Heart left ventricle (tissue), 13 donors: Measurements from ENCODE around the gene C6orf47.

Experiments used
- POLR2A ChIP-seq, 2 donors: fragments of 450-650 bp; IDR thresholded peaks; one replicate each; pipeline ENCODE4 v1.6.1; 2017; ENCODE audit warnings: antibody characterized with exemption in 2 of 2, mild to moderate bottlenecking in 2 of 2, moderate library complexity in 2 of 2
- TF ChIP-seq, protein P1 (sequence below), 12 donors: fragments of 200-600 bp; sonication (generic) in 4 of 12; IDR thresholded peaks; one replicate each; pipeline versions ENCODE4 v1.5.0 to v1.8.0; 2018 to 2022; ENCODE audit warnings: antibody characterized with exemption in 12 of 12, mild to moderate bottlenecking in 5 of 12
- donor health status: ischemic (EF 13 %, LVEDD 7.1; RV severe dilation, severe dysfunction).
- donor health status: DM: no; HTN: yes; CAD: no.
- donor health status: DM: no; HTN: no; CAD: no.
- donor health status: ischemic (EF 25% LVEDD 6.9; RV normal size, moderate dysfunction).
- donor health status: ischemic (EF 25% LVEDD 5.7; RV mildly dilated, moderate dysfunction).
- donor health status: ischemic (EF 35%, LVEDD 5.7; RV mildly dilated, moderate dysfunction).
- donor health status: nonischemic (EF 11% LVEDD 7.7; RV severe dilation, severe dysfunction).
- donor health status: DM: yes; HTN: yes; CAD: no.
- donor health status: PGD.
- donor health status: ischemic (EF 29% LVEDD 5.4; RV normal size, mild dysfunction).
- donor health status: nonischemic (EF 23%, LVEDD 6.1; RV moderate dilation, normal function).

- TF ChIP-seq, protein P1, sequence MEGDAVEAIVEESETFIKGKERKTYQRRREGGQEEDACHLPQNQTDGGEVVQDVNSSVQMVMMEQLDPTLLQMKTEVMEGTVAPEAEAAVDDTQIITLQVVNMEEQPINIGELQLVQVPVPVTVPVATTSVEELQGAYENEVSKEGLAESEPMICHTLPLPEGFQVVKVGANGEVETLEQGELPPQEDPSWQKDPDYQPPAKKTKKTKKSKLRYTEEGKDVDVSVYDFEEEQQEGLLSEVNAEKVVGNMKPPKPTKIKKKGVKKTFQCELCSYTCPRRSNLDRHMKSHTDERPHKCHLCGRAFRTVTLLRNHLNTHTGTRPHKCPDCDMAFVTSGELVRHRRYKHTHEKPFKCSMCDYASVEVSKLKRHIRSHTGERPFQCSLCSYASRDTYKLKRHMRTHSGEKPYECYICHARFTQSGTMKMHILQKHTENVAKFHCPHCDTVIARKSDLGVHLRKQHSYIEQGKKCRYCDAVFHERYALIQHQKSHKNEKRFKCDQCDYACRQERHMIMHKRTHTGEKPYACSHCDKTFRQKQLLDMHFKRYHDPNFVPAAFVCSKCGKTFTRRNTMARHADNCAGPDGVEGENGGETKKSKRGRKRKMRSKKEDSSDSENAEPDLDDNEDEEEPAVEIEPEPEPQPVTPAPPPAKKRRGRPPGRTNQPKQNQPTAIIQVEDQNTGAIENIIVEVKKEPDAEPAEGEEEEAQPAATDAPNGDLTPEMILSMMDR (IDR thresholded peaks at IDR 0.05) = no peak
- TF ChIP-seq POLR2A (IDR thresholded peaks at IDR 0.05) = no peak
Observed at GRCh38 chr6:31687860-31688693, 27.5 kb upstream of the C6orf47 start.
